HCT116 (cell line): ENCODE data around the gene PLP1. TPM values are rescaled to one million over a fixed set of nuclear protein-coding genes. Genes with fewer than 3 reads are reported as not detected.

ENCODE experiments used
- ATAC-seq: fragments of 200-7000 bp; cut with Tn5 transposase; 2 replicates; pipeline ENCODE4 v1.9.1; 2020; ENCODE audit warnings: mild to moderate bottlenecking, moderate library complexity
- BruUV-seq: library from RNA; stranded (reverse); fragments of 400-500 nt; replicated peaks from 2 replicates; lab custom pipeline; 2021; lab: Mats Ljungman, UMichigan
- CTCF ChIA-PET: fragments of 300-600 bp; sonication (Branson Sonifier 250); formaldehyde crosslinking; loops from one replicate; lab custom pipeline; 2021; ENCODE audit warnings: antibody characterized with exemption; lab: Charles Lee
- POLR2A ChIA-PET: fragments of 300-600, 350-600 bp; sonication (Branson Sonifier 250); formaldehyde crosslinking; loops from one replicate; lab custom pipeline; 2021; ENCODE audit warnings: antibody characterized with exemption; lab: Charles Lee
- RAD21 ChIA-PET, 2 experiments: fragments of 300-600 bp; sonication (Branson Sonifier 250); formaldehyde crosslinking; loops; one replicate each; lab custom pipeline; 2023; ENCODE audit warnings: low total read pairs in 2 of 2; ENCODE audit not compliant: uncharacterized antibody in 2 of 2, unreplicated experiment in 2 of 2, low non-redundant PET in 1 of 2; lab: Charles Lee
- DNase-seq: peaks from one replicate; pipeline ENCODE4 v3.0.0-alpha.2; 2010; ENCODE audit warnings: low read depth, low spot score
- H2AFZ ChIP-seq: fragments of 200-600 bp; shearing (Covaris generic), sonication (generic); 2 replicates; pipeline ENCODE4 v1.6.1; 2017; ENCODE audit warnings: low read depth, mixed run types, mixed read lengths, antibody characterized with exemption, low read length; ENCODE audit not compliant: poor library complexity, severe bottlenecking
- H3K27ac ChIP-seq: 2 replicates; pipeline ENCODE4 v1.5.1; 2012; ENCODE audit warnings: low read depth, low read length
- H3K27me3 ChIP-seq: fragments of 200-600 bp; sonication (generic); 2 replicates; pipeline ENCODE4 v1.6.1; 2016; ENCODE audit warnings: mixed run types, low read length, mixed read lengths; ENCODE audit not compliant: insufficient read depth
- H3K36me3 ChIP-seq, 2 experiments: fragments of 200-500 bp in 1 of 2; fragments of 200-600 bp in 1 of 2; sonication (Bioruptor generic) in 1 of 2; sonication (generic) in 1 of 2; 2 replicates each; pipeline versions ENCODE4 v1.5.1 to v1.6.1; 2014 to 2016; ENCODE audit warnings: low read length in 2 of 2, inconsistent platforms in 1 of 2, mixed read lengths in 1 of 2, mixed run types in 1 of 2; ENCODE audit not compliant: insufficient read depth in 2 of 2, control insufficient read depth in 1 of 2
- H3K4me1 ChIP-seq, 2 experiments: fragments of 200-600 bp in 1 of 2; sonication (generic) in 1 of 2; 2 replicates each; pipeline versions ENCODE4 v1.5.1 to v1.6.1; 2012 to 2017; ENCODE audit warnings: low read length in 2 of 2, inconsistent platforms in 1 of 2, mild to moderate bottlenecking in 1 of 2, mixed read lengths in 1 of 2, mixed run types in 1 of 2, moderate library complexity in 1 of 2; ENCODE audit not compliant: insufficient read depth in 2 of 2, control insufficient read depth in 1 of 2
- H3K4me2 ChIP-seq: fragments of 200-600 bp; sonication (generic); 2 replicates; pipeline ENCODE4 v1.6.1; 2017; ENCODE audit warnings: mixed run types, low read length, mixed read lengths
- H3K4me3 ChIP-seq, 2 experiments: fragments of 200-600 bp in 1 of 2; sonication (generic) in 1 of 2; replicated peaks in 1 of 2; 2 replicates each; pipeline ENCODE4 v1.5.1; 2011 to 2016; ENCODE audit warnings: low read length in 2 of 2, control low read depth in 1 of 2, low read depth in 1 of 2, mild to moderate bottlenecking in 1 of 2, mixed read lengths in 1 of 2, mixed run types in 1 of 2
- H3K79me2 ChIP-seq: fragments of 200-600 bp; sonication (generic); 2 replicates; pipeline ENCODE4 v1.6.1; 2017; ENCODE audit warnings: mild to moderate bottlenecking, mixed run types, low read length, moderate library complexity, mixed read lengths; ENCODE audit not compliant: insufficient read depth
- H3K9ac ChIP-seq: fragments of 200-600 bp; sonication (generic); 2 replicates; pipeline ENCODE4 v1.6.1; 2016; ENCODE audit warnings: low read length, mixed read lengths
- H3K9me2 ChIP-seq: fragments of 200-600 bp; sonication (generic), shearing (Covaris generic); 2 replicates; pipeline ENCODE4 v1.6.1; 2017; ENCODE audit warnings: mixed run types, mild to moderate bottlenecking, moderate library complexity; ENCODE audit not compliant: insufficient read depth
- H3K9me3 ChIP-seq, 2 experiments: fragments of 200-500 bp in 1 of 2; fragments of 200-600 bp in 1 of 2; sonication (Bioruptor generic) in 1 of 2; sonication (generic) in 1 of 2; 2 replicates each; pipeline ENCODE4 v1.6.1; 2014 to 2017; ENCODE audit warnings: low read length in 2 of 2, mixed read lengths in 2 of 2, inconsistent platforms in 1 of 2, low read depth in 1 of 2, mild to moderate bottlenecking in 1 of 2, mixed run types in 1 of 2, moderate library complexity in 1 of 2; ENCODE audit not compliant: control insufficient read depth in 1 of 2, insufficient read depth in 1 of 2
- H4K20me1 ChIP-seq: fragments of 200-600 bp; sonication (generic), shearing (Covaris generic); 2 replicates; pipeline ENCODE4 v1.6.1; 2017; ENCODE audit warnings: mixed run types, mild to moderate bottlenecking, moderate library complexity; ENCODE audit not compliant: insufficient read depth
- CEBPB ChIP-seq: IDR thresholded peaks from 2 replicates; pipeline ENCODE4 v1.6.1; 2012; ENCODE audit warnings: low read depth
- ELF1 ChIP-seq: IDR thresholded peaks from 2 replicates; pipeline ENCODE4 v1.6.1; 2012; ENCODE audit warnings: low read depth, borderline replicate concordance
- EZH2 ChIP-seq: fragments of 200-600 bp; sonication (generic); IDR thresholded peaks from 2 replicates; pipeline ENCODE4 v1.6.1; 2017; ENCODE audit warnings: antibody characterized with exemption, mixed run types
- JUND ChIP-seq: IDR thresholded peaks from 2 replicates; pipeline ENCODE4 v1.6.1; 2012
- POLR2A ChIP-seq: IDR thresholded peaks from 2 replicates; pipeline ENCODE4 v1.7.0; 2011; ENCODE audit warnings: borderline replicate concordance; ENCODE audit not compliant: insufficient read depth, insufficient read length; ENCODE audit errors: extremely low read depth
- POLR2AphosphoS5 ChIP-seq: IDR thresholded peaks from 2 replicates; pipeline ENCODE4 v1.6.1; 2011; ENCODE audit warnings: mild to moderate bottlenecking, low read depth, low read length, moderate library complexity
- SIN3A ChIP-seq: IDR thresholded peaks from 2 replicates; pipeline ENCODE4 v1.6.1; 2012; ENCODE audit warnings: low read depth
- SP1 ChIP-seq: IDR thresholded peaks from 2 replicates; pipeline ENCODE4 v1.6.1; 2012; ENCODE audit warnings: low read depth
- SRF ChIP-seq: IDR thresholded peaks from 2 replicates; pipeline ENCODE4 v1.6.1; 2012; ENCODE audit warnings: low read depth
- TCF7L2 ChIP-seq: IDR thresholded peaks from 2 replicates; pipeline ENCODE4 v1.7.0; 2011; ENCODE audit warnings: borderline replicate concordance, inconsistent platforms; ENCODE audit not compliant: insufficient read depth, insufficient read length; ENCODE audit errors: extremely low read depth
- YY1 ChIP-seq: IDR thresholded peaks from 2 replicates; pipeline ENCODE4 v1.6.1; 2011; ENCODE audit warnings: low read length, low read depth, moderate library complexity, mild to moderate bottlenecking; ENCODE audit not compliant: insufficient replicate concordance; ENCODE audit errors: extremely low read depth
- ZFX ChIP-seq: fragments of 450-650 bp; IDR thresholded peaks from 2 replicates; pipeline ENCODE4 v1.6.1; 2017
- intact Hi-C: fragments of 100-400 bp; cut with micrococcal nuclease; formaldehyde crosslinking; loops from 2 replicates; pipeline ENCODE4 v1.10.0; 2022
- total RNA-seq: library from RNA; stranded (reverse); gene quantifications from one replicate; pipeline ENCODE4 v1.2.1, GENCODE V29; 2021; ENCODE audit not compliant: unreplicated experiment
- TF ChIP-seq, protein P1 (sequence below), 3 experiments: fragments of 200-600 bp in 1 of 3; sonication (generic) in 1 of 3; IDR thresholded peaks in 2 of 3; conservative IDR thresholded peaks in 1 of 3; 2 replicates each; pipeline ENCODE4 v1.5.1; 2012 to 2017; ENCODE audit warnings: low read depth in 2 of 3, low read length in 2 of 3, antibody characterized with exemption in 1 of 3, borderline replicate concordance in 1 of 3, control low read depth in 1 of 3, mild to moderate bottlenecking in 1 of 3, mixed read lengths in 1 of 3, mixed run types in 1 of 3, moderate library complexity in 1 of 3; ENCODE audit not compliant: insufficient read depth in 1 of 3
- TF ChIP-seq, protein P2 (sequence below): IDR thresholded peaks from 2 replicates; pipeline ENCODE4 v1.6.1; 2012; ENCODE audit warnings: low read depth
- TF ChIP-seq, protein P3 (sequence below): IDR thresholded peaks from 2 replicates; pipeline ENCODE4 v1.6.1; 2012
- TF ChIP-seq, protein P4 (sequence below): IDR thresholded peaks from 2 replicates; pipeline ENCODE4 v1.6.1; 2011; ENCODE audit warnings: mild to moderate bottlenecking, low read length, moderate library complexity; ENCODE audit not compliant: insufficient replicate concordance; ENCODE audit errors: extremely low read depth

The PLP1 gene
- total RNA-seq, 1 experiment from 2014 or later = not detected

DNA sequence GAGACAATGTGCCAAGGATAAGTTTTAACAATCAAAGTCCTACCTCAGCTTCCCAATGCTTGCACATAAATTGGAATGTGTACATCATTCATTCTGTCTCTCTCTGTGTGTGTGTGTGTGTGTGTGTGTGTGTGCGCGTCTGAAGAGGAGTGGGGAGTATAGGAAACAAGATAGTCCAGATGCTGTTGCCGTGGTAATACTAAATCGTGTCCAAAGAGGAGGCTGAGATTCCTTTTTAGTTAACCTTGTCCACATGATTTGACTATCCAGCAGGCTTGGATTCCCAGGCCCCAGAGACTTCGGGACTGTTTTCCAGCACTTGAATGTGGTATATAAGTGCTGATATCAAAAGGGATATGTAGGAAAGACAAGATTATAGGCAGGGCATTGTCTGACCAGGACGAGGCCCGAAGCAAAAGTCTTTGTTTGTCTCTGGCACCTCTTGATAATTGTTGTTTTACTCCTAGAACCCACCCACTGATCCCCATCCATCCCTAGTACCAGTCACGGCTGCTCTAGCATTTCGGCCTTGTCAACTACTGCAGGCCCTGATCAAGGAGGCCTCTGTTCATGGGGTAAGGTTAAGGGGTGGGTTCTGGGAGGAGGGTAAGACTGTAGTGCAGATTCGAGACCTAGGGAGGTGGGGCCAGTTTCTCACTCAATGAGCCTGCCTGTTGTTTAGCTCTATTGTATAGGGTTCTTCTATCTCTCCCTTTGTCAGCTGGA lies 3.9 kb downstream of the PLP1 start (continued):
- TF ChIP-seq YY1 (no peak), POLR2A (no peak)
- TF ChIP-seq, protein P1, sequence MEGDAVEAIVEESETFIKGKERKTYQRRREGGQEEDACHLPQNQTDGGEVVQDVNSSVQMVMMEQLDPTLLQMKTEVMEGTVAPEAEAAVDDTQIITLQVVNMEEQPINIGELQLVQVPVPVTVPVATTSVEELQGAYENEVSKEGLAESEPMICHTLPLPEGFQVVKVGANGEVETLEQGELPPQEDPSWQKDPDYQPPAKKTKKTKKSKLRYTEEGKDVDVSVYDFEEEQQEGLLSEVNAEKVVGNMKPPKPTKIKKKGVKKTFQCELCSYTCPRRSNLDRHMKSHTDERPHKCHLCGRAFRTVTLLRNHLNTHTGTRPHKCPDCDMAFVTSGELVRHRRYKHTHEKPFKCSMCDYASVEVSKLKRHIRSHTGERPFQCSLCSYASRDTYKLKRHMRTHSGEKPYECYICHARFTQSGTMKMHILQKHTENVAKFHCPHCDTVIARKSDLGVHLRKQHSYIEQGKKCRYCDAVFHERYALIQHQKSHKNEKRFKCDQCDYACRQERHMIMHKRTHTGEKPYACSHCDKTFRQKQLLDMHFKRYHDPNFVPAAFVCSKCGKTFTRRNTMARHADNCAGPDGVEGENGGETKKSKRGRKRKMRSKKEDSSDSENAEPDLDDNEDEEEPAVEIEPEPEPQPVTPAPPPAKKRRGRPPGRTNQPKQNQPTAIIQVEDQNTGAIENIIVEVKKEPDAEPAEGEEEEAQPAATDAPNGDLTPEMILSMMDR (IDR thresholded peaks at IDR 0.05 in 2 of 3, conservative IDR thresholded peaks at IDR 0.05 in 1 of 3; ENCODE audit: borderline replicate concordance in 1 of 3, insufficient read depth in 1 of 3, low read depth in 2 of 3, low read length in 2 of 3) = no peak
- TF ChIP-seq, all 23 proteins: peak for 0

DNA sequence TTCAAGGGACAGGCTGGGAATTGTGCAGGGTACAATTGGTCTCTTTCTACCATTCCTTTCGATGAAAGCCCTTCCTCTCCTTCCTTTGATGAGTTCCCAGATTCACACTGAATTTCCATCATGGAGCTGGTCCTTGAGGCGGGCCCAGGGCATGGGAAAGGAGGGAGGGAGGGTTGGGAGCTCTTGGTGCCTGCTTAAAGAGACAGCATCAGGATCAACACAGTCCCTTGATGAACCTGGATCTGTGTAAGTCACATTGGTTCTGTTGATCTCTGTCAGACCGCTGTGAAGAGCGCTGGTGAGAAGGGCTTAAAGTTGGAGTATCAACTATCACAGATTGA lies 4.4 kb downstream of the PLP1 start:
- H3K27me3 ChIP-seq = peaks cover 8% of the 10 kb centered on the region; the same call in 1 of the 2 replicates
- no peaks in the 10 kb centered on the region for H3K4me1 ChIP-seq
- no peak overlapping the region for H3K27ac ChIP-seq
- ChIA-PET CTCF (no interaction called here), RAD21 (no interaction called here), POLR2A (no interaction called here)
- DNase-seq (no peak), ATAC-seq (no peak)
- intact Hi-C loops = no loop called here
- no peaks in the 10 kb centered on the region for H4K20me1 ChIP-seq
- no peaks in the 10 kb centered on the region for H3K9me3 ChIP-seq
- H3K9ac ChIP-seq = no peak overlapping the region
- H3K4me3 ChIP-seq = no peak overlapping the region
- no TSS peak for BruUV-seq
- H2AFZ ChIP-seq = no peak overlapping the region
- no peak overlapping the region for H3K4me2 ChIP-seq
- no peaks in the 10 kb centered on the region for H3K79me2 ChIP-seq
- no peaks in the 10 kb centered on the region for H3K36me3 ChIP-seq
- no peaks in the 10 kb centered on the region for H3K9me2 ChIP-seq
- TF ChIP-seq, protein P2, sequence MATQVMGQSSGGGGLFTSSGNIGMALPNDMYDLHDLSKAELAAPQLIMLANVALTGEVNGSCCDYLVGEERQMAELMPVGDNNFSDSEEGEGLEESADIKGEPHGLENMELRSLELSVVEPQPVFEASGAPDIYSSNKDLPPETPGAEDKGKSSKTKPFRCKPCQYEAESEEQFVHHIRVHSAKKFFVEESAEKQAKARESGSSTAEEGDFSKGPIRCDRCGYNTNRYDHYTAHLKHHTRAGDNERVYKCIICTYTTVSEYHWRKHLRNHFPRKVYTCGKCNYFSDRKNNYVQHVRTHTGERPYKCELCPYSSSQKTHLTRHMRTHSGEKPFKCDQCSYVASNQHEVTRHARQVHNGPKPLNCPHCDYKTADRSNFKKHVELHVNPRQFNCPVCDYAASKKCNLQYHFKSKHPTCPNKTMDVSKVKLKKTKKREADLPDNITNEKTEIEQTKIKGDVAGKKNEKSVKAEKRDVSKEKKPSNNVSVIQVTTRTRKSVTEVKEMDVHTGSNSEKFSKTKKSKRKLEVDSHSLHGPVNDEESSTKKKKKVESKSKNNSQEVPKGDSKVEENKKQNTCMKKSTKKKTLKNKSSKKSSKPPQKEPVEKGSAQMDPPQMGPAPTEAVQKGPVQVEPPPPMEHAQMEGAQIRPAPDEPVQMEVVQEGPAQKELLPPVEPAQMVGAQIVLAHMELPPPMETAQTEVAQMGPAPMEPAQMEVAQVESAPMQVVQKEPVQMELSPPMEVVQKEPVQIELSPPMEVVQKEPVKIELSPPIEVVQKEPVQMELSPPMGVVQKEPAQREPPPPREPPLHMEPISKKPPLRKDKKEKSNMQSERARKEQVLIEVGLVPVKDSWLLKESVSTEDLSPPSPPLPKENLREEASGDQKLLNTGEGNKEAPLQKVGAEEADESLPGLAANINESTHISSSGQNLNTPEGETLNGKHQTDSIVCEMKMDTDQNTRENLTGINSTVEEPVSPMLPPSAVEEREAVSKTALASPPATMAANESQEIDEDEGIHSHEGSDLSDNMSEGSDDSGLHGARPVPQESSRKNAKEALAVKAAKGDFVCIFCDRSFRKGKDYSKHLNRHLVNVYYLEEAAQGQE = no peak
- TF ChIP-seq ELF1 (no peak), CEBPB (no peak), POLR2AphosphoS5 (no peak), SRF (no peak), SIN3A (no peak), TCF7L2 (no peak), SP1 (no peak), YY1 (no peak), EZH2 (no peak), ZFX (no peak), POLR2A (no peak), JUND (no peak)
- TF ChIP-seq, protein P3, sequence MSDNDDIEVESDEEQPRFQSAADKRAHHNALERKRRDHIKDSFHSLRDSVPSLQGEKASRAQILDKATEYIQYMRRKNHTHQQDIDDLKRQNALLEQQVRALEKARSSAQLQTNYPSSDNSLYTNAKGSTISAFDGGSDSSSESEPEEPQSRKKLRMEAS = no peak
- TF ChIP-seq, protein P4, sequence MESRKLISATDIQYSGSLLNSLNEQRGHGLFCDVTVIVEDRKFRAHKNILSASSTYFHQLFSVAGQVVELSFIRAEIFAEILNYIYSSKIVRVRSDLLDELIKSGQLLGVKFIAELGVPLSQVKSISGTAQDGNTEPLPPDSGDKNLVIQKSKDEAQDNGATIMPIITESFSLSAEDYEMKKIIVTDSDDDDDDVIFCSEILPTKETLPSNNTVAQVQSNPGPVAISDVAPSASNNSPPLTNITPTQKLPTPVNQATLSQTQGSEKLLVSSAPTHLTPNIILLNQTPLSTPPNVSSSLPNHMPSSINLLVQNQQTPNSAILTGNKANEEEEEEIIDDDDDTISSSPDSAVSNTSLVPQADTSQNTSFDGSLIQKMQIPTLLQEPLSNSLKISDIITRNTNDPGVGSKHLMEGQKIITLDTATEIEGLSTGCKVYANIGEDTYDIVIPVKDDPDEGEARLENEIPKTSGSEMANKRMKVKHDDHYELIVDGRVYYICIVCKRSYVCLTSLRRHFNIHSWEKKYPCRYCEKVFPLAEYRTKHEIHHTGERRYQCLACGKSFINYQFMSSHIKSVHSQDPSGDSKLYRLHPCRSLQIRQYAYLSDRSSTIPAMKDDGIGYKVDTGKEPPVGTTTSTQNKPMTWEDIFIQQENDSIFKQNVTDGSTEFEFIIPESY = no peak
